ENCODE results near the gene PRKAG2.

DNA sequence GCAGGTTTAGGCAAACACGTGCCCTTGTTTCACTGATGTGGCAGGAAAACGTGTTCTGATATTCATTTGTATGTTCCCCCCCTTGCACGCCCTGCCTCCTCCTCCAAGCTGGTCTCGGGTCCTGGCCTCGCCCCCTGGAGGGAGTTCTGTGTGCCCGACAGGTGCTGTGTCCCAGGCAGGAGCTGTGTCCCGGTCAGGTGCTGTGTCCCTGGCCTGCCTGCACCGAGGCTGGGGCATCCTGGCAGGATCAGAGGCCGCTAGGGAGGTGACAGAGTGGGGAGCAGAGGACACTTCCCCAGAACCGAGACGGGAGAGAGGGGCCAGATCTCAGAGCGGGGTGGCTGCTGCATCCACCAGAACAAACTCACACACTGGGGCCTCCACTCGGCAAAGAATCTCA lies 45.3 kb downstream of the PRKAG2 start:
- no peak for TF ChIP-seq EZH2phosphoT487 (IDR thresholded peaks at IDR 0.05; ENCODE audit: borderline replicate concordance, low read length)
- TF ChIP-seq, protein P1, sequence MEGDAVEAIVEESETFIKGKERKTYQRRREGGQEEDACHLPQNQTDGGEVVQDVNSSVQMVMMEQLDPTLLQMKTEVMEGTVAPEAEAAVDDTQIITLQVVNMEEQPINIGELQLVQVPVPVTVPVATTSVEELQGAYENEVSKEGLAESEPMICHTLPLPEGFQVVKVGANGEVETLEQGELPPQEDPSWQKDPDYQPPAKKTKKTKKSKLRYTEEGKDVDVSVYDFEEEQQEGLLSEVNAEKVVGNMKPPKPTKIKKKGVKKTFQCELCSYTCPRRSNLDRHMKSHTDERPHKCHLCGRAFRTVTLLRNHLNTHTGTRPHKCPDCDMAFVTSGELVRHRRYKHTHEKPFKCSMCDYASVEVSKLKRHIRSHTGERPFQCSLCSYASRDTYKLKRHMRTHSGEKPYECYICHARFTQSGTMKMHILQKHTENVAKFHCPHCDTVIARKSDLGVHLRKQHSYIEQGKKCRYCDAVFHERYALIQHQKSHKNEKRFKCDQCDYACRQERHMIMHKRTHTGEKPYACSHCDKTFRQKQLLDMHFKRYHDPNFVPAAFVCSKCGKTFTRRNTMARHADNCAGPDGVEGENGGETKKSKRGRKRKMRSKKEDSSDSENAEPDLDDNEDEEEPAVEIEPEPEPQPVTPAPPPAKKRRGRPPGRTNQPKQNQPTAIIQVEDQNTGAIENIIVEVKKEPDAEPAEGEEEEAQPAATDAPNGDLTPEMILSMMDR (conservative IDR thresholded peaks at IDR 0.05; ENCODE audit: low read depth, low read length) = no peak

All from PC-3 (cell line).